Ishikawa (cell line): ENCODE measurements around the gene CD58.

Source experiments
- CEBPB ChIP-seq: IDR thresholded peaks from 2 replicates; pipeline ENCODE4 v1.6.1; 2012
- CREB1 ChIP-seq: IDR thresholded peaks from 2 replicates; pipeline ENCODE4 v1.6.1; 2012; ENCODE audit warnings: low read depth
- EGR1 ChIP-seq: IDR thresholded peaks from 2 replicates; pipeline ENCODE4 v1.6.1; 2012
- EP300 ChIP-seq: IDR thresholded peaks from 2 replicates; pipeline ENCODE4 v1.6.1; 2012; ENCODE audit warnings: borderline replicate concordance
- FOXM1 ChIP-seq: IDR thresholded peaks from 2 replicates; pipeline ENCODE4 v1.6.1; 2012; ENCODE audit warnings: low read depth, borderline replicate concordance
- NFIC ChIP-seq: IDR thresholded peaks from 2 replicates; pipeline ENCODE4 v1.6.1; 2012
- RAD21 ChIP-seq: IDR thresholded peaks from 2 replicates; pipeline ENCODE4 v1.6.1; 2012; ENCODE audit warnings: low read depth
- TAF1 ChIP-seq: IDR thresholded peaks from 2 replicates; pipeline ENCODE4 v1.6.1; 2012; ENCODE audit warnings: low read depth, mild to moderate bottlenecking
- TCF12 ChIP-seq: IDR thresholded peaks from 2 replicates; pipeline ENCODE4 v1.6.1; 2012; ENCODE audit warnings: low read depth
- TEAD4 ChIP-seq: IDR thresholded peaks from 2 replicates; pipeline ENCODE4 v1.6.1; 2012
- YY1 ChIP-seq: IDR thresholded peaks from 2 replicates; pipeline ENCODE4 v1.6.1; 2012; ENCODE audit warnings: low read depth
- ZBTB7A ChIP-seq: IDR thresholded peaks from 2 replicates; pipeline ENCODE4 v1.6.1; 2012; ENCODE audit warnings: low read depth
- TF ChIP-seq, protein P1 (sequence below): IDR thresholded peaks from 2 replicates; pipeline ENCODE4 v1.6.1; 2012; ENCODE audit warnings: low read depth, mild to moderate bottlenecking
- TF ChIP-seq, protein P2 (sequence below): IDR thresholded peaks from 2 replicates; pipeline ENCODE4 v1.6.1; 2012
- TF ChIP-seq, protein P3 (sequence below): IDR thresholded peaks from 2 replicates; pipeline ENCODE4 v1.6.1; 2012

CD58 gene

DNA sequence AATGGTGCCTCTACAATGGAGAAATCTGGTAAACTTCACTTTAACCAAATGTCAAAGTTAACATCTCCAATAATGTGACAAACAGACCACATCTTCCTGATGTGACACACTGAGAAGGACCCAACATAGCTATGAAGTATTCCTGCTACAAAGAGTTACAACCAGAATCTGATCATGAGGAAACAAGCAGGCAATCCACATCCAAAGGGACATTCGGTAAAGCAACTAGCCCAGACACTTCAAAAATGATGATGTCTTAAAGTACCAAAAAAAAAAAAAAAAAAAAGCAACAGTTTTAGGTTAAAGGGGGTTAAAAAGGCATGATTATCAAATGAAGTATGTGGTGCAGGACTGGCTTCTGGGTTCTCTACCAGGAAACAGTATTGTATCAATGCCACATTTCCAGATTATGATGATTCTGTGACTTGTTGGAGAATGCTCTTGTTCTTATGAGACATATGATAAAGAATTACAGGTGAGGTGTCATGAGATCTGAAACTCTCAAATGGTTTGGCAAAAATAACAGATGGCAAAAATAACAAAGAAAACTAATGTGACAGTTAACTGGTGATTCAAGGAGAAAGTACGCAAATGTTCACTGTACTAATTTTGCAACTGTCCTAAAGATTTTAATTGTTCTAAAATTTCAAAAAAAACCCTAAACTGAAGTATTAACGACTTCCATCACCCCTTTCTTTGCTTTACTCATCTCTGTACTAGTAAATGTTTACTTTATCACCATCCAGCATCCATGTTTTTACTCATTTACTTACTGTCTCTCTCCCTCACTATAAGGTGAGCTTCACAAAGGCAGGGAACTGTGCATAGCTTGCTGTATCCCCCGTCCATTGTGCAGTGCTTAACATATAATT is 2.8 kb downstream of the CD58 start:
- no peak for TF ChIP-seq EP300
- TF ChIP-seq FOXM1, result no peak
- no peak for TF ChIP-seq RAD21
- TF ChIP-seq, protein P1, sequence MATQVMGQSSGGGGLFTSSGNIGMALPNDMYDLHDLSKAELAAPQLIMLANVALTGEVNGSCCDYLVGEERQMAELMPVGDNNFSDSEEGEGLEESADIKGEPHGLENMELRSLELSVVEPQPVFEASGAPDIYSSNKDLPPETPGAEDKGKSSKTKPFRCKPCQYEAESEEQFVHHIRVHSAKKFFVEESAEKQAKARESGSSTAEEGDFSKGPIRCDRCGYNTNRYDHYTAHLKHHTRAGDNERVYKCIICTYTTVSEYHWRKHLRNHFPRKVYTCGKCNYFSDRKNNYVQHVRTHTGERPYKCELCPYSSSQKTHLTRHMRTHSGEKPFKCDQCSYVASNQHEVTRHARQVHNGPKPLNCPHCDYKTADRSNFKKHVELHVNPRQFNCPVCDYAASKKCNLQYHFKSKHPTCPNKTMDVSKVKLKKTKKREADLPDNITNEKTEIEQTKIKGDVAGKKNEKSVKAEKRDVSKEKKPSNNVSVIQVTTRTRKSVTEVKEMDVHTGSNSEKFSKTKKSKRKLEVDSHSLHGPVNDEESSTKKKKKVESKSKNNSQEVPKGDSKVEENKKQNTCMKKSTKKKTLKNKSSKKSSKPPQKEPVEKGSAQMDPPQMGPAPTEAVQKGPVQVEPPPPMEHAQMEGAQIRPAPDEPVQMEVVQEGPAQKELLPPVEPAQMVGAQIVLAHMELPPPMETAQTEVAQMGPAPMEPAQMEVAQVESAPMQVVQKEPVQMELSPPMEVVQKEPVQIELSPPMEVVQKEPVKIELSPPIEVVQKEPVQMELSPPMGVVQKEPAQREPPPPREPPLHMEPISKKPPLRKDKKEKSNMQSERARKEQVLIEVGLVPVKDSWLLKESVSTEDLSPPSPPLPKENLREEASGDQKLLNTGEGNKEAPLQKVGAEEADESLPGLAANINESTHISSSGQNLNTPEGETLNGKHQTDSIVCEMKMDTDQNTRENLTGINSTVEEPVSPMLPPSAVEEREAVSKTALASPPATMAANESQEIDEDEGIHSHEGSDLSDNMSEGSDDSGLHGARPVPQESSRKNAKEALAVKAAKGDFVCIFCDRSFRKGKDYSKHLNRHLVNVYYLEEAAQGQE, result no peak
- TF ChIP-seq TEAD4, result no peak
- no peak for TF ChIP-seq NFIC
- TF ChIP-seq, protein P2, sequence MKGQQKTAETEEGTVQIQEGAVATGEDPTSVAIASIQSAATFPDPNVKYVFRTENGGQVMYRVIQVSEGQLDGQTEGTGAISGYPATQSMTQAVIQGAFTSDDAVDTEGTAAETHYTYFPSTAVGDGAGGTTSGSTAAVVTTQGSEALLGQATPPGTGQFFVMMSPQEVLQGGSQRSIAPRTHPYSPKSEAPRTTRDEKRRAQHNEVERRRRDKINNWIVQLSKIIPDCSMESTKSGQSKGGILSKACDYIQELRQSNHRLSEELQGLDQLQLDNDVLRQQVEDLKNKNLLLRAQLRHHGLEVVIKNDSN, result no peak
- TF ChIP-seq, protein P3, sequence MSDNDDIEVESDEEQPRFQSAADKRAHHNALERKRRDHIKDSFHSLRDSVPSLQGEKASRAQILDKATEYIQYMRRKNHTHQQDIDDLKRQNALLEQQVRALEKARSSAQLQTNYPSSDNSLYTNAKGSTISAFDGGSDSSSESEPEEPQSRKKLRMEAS, result no peak
- no peak for TF ChIP-seq TCF12
- no peak for TF ChIP-seq TAF1
- TF ChIP-seq CREB1, result no peak
- no peak for TF ChIP-seq YY1
- no peak for TF ChIP-seq EGR1
- TF ChIP-seq ZBTB7A, result no peak
- TF ChIP-seq CEBPB, result no peak

DNA sequence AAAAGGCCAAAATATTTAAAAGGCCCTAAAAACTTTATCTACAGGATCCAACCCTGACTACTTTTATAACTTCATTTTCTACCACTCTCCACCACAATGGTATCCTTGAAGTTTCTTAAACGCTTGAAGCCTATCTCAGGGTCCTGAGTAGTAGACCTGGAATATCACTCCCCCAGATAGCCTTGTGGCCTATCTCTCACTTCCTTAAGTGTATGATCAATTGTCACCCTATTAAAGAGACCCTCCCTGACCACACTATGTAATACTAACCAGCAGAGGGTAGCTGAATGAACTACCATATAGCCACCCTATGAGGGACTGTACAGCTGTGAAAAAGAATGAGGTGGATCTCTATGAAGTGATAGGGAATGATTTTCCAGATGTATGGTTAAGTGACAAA is 5.6 kb downstream of the CD58 start:
- TF ChIP-seq EP300 (no peak), CEBPB (no peak), TAF1 (no peak), NFIC (no peak), CREB1 (no peak), TCF12 (no peak), RAD21 (no peak), TEAD4 (no peak), YY1 (no peak), EGR1 (no peak), FOXM1 (no peak), ZBTB7A (no peak)
- TF ChIP-seq, protein P1, result no peak
- TF ChIP-seq, protein P2, result no peak
- TF ChIP-seq, protein P3, result no peak

DNA sequence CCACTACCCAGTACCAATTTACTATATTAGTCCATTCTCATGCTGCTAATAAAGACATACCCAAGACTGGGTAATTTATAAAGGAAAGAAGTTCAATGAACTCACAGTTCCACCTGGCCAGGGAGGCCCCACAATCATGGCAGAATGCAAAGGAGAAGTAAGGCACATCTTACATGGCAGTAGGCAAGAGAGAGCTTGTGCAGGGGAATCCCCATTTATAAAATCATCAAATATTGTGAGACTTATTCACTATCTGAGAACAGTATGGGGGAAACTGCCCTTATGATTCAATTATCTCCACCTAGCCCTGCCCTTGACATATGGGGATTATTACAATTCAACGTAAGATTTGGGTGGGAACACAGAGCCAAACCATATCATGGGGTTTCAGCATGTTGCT is 6.4 kb downstream of the CD58 start:
- TF ChIP-seq RAD21 (no peak), EGR1 (no peak), YY1 (no peak), TEAD4 (no peak), ZBTB7A (no peak), CEBPB (no peak), TCF12 (no peak), NFIC (no peak), TAF1 (no peak), FOXM1 (no peak), CREB1 (no peak)
- TF ChIP-seq, protein P3, result no peak
- TF ChIP-seq, protein P1, result no peak
- TF ChIP-seq, protein P2, result no peak
